HG03097 (cell line): ENCODE results near the gene ASB3.
"Not testable (repeated sequence)": the region's sequence is repeated elsewhere in the genome, so short reads cannot be mapped to it uniquely, and the experiment has no call there.

Experiments
- ATAC-seq: cut with Tn5 transposase; IDR thresholded peaks from one replicate; pipeline ENCODE4 v1.9.1; 2021; ENCODE audit not compliant: unreplicated experiment, low FRiP score

Gene ASB3

GRCh38 chr2:53744395-53745065 lies 42.2 kb downstream of the ASB3 start:
- ATAC-seq, result no peak

GRCh38 chr2:53740170-53740569 lies 46.6 kb downstream of the ASB3 start:
- ATAC-seq, result no peak

GRCh38 chr2:53739032-53739431 lies 47.7 kb downstream of the ASB3 start:
- no peak for ATAC-seq

GRCh38 chr2:53737091-53737490 lies 49.7 kb downstream of the ASB3 start:
- ATAC-seq, result no peak

GRCh38 chr2:53729143-53729762 lies 57.5 kb downstream of the ASB3 start:
- no peak for ATAC-seq

- no peak for ATAC-seq
Observed at GRCh38 chr2:53727921-53728320, 58.8 kb downstream of the ASB3 start.

- no peak for ATAC-seq
Observed at GRCh38 chr2:53725662-53726061, 61.1 kb downstream of the ASB3 start.

GRCh38 chr2:53724536-53724935 lies 62.2 kb downstream of the ASB3 start:
- no peak for ATAC-seq

GRCh38 chr2:53720944-53721343 lies 65.8 kb downstream of the ASB3 start:
- not testable (repeated sequence) for ATAC-seq

GRCh38 chr2:53715568-53715967 lies 71.2 kb downstream of the ASB3 start:
- ATAC-seq, result no peak

- ATAC-seq, result no peak
Observed at GRCh38 chr2:53711271-53711780, 75.4 kb downstream of the ASB3 start.

- ATAC-seq, result no peak
Observed at GRCh38 chr2:53708988-53709387, 77.8 kb downstream of the ASB3 start.

- ATAC-seq, result no peak
Observed at GRCh38 chr2:53701221-53701620, 85.5 kb downstream of the ASB3 start.

- no peak for ATAC-seq
Observed at GRCh38 chr2:53697686-53698085, 89.1 kb downstream of the ASB3 start.

GRCh38 chr2:53697092-53697491 lies 89.7 kb downstream of the ASB3 start:
- ATAC-seq, result no peak

- no peak for ATAC-seq
Observed at GRCh38 chr2:53695575-53695974, 91.2 kb downstream of the ASB3 start.

GRCh38 chr2:53694096-53694771 lies 92.5 kb downstream of the ASB3 start:
- ATAC-seq, result no peak

GRCh38 chr2:53690876-53691275 lies 95.9 kb downstream of the ASB3 start:
- ATAC-seq, result no peak

- ATAC-seq, result no peak
Observed at GRCh38 chr2:53672881-53673522, 113.8 kb downstream of the ASB3 start.

GRCh38 chr2:53670331-53670730 lies 116.4 kb downstream of the ASB3 start:
- ATAC-seq, result no peak

- ATAC-seq, result no peak
Observed at GRCh38 chr2:53668624-53669026, 118.1 kb downstream of the ASB3 start.
